ENCODE results near the gene IRF2BP1. TPM values are rescaled to one million over a fixed set of nuclear protein-coding genes. Genes with fewer than 3 reads are reported as not detected.

The IRF2BP1 gene
- total RNA-seq, 1 donor from 2014 or later: 18.8 TPM

GRCh38 chr19:45895519-45895972 is 9.6 kb upstream of the IRF2BP1 start:
- H3K4me2 ChIP-seq (ENCODE audit: low read length): no peak overlapping the region
- no peak overlapping the region for H3K4me3 ChIP-seq (ENCODE audit: insufficient read depth, low read depth, low read length)
- no peak overlapping the region for H3K27ac ChIP-seq (ENCODE audit: low read depth, low read length)
- TF ChIP-seq CTCF (IDR thresholded peaks at IDR 0.05; ENCODE audit: insufficient read depth, low read depth, low read length) (no peak), EZH2 (IDR thresholded peaks at IDR 0.05; ENCODE audit: insufficient read depth, low read length) (no peak)
- H3K9me3 ChIP-seq (ENCODE audit: insufficient read depth, low read depth, low read length): no peaks in the 10 kb centered on the region
- H3K27me3 Mint-ChIP-seq (ENCODE audit: low read depth, unreplicated experiment): no peaks in the 10 kb centered on the region
- H3K36me3 ChIP-seq (ENCODE audit: insufficient read depth, low read length): peaks cover 3% of the 10 kb centered on the region
- peaks cover 13% of the 10 kb centered on the region for H3K36me3 Mint-ChIP-seq (ENCODE audit: low read depth, unreplicated experiment)
- FAIRE-seq (no peak), DNase-seq (ENCODE audit: low read depth) (no peak)
- peaks cover 8% of the 10 kb centered on the region for H4K20me1 ChIP-seq (ENCODE audit: insufficient read depth, low read length)
- H3K9ac ChIP-seq (ENCODE audit: low read length): no peak overlapping the region
- H2AFZ ChIP-seq (ENCODE audit: low read depth, low read length): no peak overlapping the region
- H3K9me3 Mint-ChIP-seq (ENCODE audit: unreplicated experiment): no peaks in the 10 kb centered on the region
- H3K27ac Mint-ChIP-seq (ENCODE audit: unreplicated experiment): no peak overlapping the region
- H3K79me2 ChIP-seq (ENCODE audit: insufficient read depth, low read length): peaks cover 4% of the 10 kb centered on the region
- H3K27me3 ChIP-seq (ENCODE audit: insufficient read depth, low read length): no peaks in the 10 kb centered on the region
- no peak overlapping the region for H3K4me3 Mint-ChIP-seq (ENCODE audit: unreplicated experiment)
- no peaks in the 10 kb centered on the region for H3K4me1 ChIP-seq (ENCODE audit: insufficient read depth, low read length)
- H3K4me1 Mint-ChIP-seq (ENCODE audit: low read depth, unreplicated experiment): peaks cover under 1% of the 10 kb centered on the region

GRCh38 chr19:45890877-45891276 is 4.9 kb upstream of the IRF2BP1 start:
- H3K9me3 Mint-ChIP-seq (ENCODE audit: unreplicated experiment): no peaks in the 10 kb centered on the region
- DNase-seq (ENCODE audit: low read depth) (no peak), FAIRE-seq (no peak)
- Histone ChIP-seq H3K4me3 (ENCODE audit: insufficient read depth, low read depth, low read length) (no peak overlapping the region), H3K36me3 (ENCODE audit: insufficient read depth, low read length) (peaks cover 3% of the 10 kb centered on the region), H3K9ac (ENCODE audit: low read length) (no peak overlapping the region), H3K4me2 (ENCODE audit: low read length) (no peak overlapping the region), H4K20me1 (ENCODE audit: insufficient read depth, low read length) (no peaks in the 10 kb centered on the region), H3K27me3 (ENCODE audit: insufficient read depth, low read length) (no peaks in the 10 kb centered on the region), H3K4me1 (ENCODE audit: insufficient read depth, low read length) (peaks cover 8% of the 10 kb centered on the region), H2AFZ (ENCODE audit: low read depth, low read length) (no peak overlapping the region), H3K27ac (ENCODE audit: low read depth, low read length) (no peak overlapping the region), H3K79me2 (ENCODE audit: insufficient read depth, low read length) (no peaks in the 10 kb centered on the region), H3K9me3 (ENCODE audit: insufficient read depth, low read depth, low read length) (no peaks in the 10 kb centered on the region)
- H3K36me3 Mint-ChIP-seq (ENCODE audit: low read depth, unreplicated experiment): peaks cover 10% of the 10 kb centered on the region
- H3K27ac Mint-ChIP-seq (ENCODE audit: unreplicated experiment): no peak overlapping the region
- no peak overlapping the region for H3K4me3 Mint-ChIP-seq (ENCODE audit: unreplicated experiment)
- TF ChIP-seq CTCF (IDR thresholded peaks at IDR 0.05; ENCODE audit: insufficient read depth, low read depth, low read length) (no peak), EZH2 (IDR thresholded peaks at IDR 0.05; ENCODE audit: insufficient read depth, low read length) (no peak)
- no peaks in the 10 kb centered on the region for H3K4me1 Mint-ChIP-seq (ENCODE audit: low read depth, unreplicated experiment)
- H3K27me3 Mint-ChIP-seq (ENCODE audit: low read depth, unreplicated experiment): no peaks in the 10 kb centered on the region

- no peak for FAIRE-seq
- Histone ChIP-seq H2AFZ (ENCODE audit: low read depth, low read length) (no peak overlapping the region), H3K4me3 (ENCODE audit: insufficient read depth, low read depth, low read length) (no peak overlapping the region), H3K79me2 (ENCODE audit: insufficient read depth, low read length) (peaks cover 13% of the 10 kb centered on the region), H3K27me3 (ENCODE audit: insufficient read depth, low read length) (no peaks in the 10 kb centered on the region), H3K4me2 (ENCODE audit: low read length) (no peak overlapping the region), H4K20me1 (ENCODE audit: insufficient read depth, low read length) (peaks cover 7% of the 10 kb centered on the region), H3K36me3 (ENCODE audit: insufficient read depth, low read length) (no peaks in the 10 kb centered on the region), H3K27ac (ENCODE audit: low read depth, low read length) (no peak overlapping the region), H3K9ac (ENCODE audit: low read length) (no peak overlapping the region), H3K4me1 (ENCODE audit: insufficient read depth, low read length) (peaks cover 15% of the 10 kb centered on the region), H3K9me3 (ENCODE audit: insufficient read depth, low read depth, low read length) (no peaks in the 10 kb centered on the region)
- Mint-ChIP-seq H3K27me3 (ENCODE audit: low read depth, unreplicated experiment) (no peaks in the 10 kb centered on the region), H3K36me3 (ENCODE audit: low read depth, unreplicated experiment) (peaks cover 7% of the 10 kb centered on the region), H3K4me1 (ENCODE audit: low read depth, unreplicated experiment) (no peaks in the 10 kb centered on the region), H3K4me3 (ENCODE audit: unreplicated experiment) (no peak overlapping the region), H3K27ac (ENCODE audit: unreplicated experiment) (no peak overlapping the region), H3K9me3 (ENCODE audit: unreplicated experiment) (no peaks in the 10 kb centered on the region)
- DNase-seq (ENCODE audit: low read depth): no peak
- TF ChIP-seq CTCF (IDR thresholded peaks at IDR 0.05; ENCODE audit: insufficient read depth, low read depth, low read length): no peak
- TF ChIP-seq EZH2 (IDR thresholded peaks at IDR 0.05; ENCODE audit: insufficient read depth, low read length): no peak
Observed at GRCh38 chr19:45889210-45889885, 3.4 kb upstream of the IRF2BP1 start.

All from astrocyte (in vitro differentiated cells and primary cell).